C4-2B (cell line): ENCODE measurements around the gene OR6F1.

Experiments used
- H3K27ac ChIP-seq: fragments of 450-650 bp; 2 replicates; pipeline ENCODE4 v1.5.1; 2017
- ZFX ChIP-seq: fragments of 450-650 bp; IDR thresholded peaks from 2 replicates; pipeline ENCODE4 v1.6.1; 2017
- TF ChIP-seq, protein P1 (sequence below): fragments of 450-650 bp; conservative IDR thresholded peaks from 2 replicates; pipeline ENCODE4 v1.5.1; 2017; ENCODE audit warnings: mild to moderate bottlenecking

OR6F1 gene

DNA sequence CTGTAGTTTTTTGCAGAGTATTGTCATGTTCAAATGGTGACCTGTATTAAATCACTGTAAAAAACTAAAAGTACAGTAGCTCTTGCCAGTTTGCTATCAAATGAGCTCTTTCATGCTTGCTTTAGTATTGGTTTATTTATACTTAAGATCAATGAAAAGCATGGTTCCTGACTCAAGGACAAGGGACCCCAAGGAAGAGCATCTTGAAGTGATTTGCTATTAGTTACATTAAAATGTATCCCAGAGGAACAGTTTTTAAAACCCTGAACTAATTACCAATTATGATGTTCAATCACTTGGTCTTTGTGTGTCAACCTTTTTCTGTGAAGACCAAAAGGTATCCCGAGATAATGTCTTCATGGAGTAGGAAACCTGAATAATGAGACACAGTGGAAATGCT is 36.8 kb downstream of the OR6F1 start, which contains the start of gene OR13G1:
Gene OR13G1 (minus strand): TSS at position 101 of the 400 bp plus-strand sequence. CDS start 6,698 bp downstream, outside the sequence.
- no peak for TF ChIP-seq ZFX
- TF ChIP-seq, protein P1, sequence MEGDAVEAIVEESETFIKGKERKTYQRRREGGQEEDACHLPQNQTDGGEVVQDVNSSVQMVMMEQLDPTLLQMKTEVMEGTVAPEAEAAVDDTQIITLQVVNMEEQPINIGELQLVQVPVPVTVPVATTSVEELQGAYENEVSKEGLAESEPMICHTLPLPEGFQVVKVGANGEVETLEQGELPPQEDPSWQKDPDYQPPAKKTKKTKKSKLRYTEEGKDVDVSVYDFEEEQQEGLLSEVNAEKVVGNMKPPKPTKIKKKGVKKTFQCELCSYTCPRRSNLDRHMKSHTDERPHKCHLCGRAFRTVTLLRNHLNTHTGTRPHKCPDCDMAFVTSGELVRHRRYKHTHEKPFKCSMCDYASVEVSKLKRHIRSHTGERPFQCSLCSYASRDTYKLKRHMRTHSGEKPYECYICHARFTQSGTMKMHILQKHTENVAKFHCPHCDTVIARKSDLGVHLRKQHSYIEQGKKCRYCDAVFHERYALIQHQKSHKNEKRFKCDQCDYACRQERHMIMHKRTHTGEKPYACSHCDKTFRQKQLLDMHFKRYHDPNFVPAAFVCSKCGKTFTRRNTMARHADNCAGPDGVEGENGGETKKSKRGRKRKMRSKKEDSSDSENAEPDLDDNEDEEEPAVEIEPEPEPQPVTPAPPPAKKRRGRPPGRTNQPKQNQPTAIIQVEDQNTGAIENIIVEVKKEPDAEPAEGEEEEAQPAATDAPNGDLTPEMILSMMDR = no peak
- no peak within 1 kb of the TSS for H3K27ac ChIP-seq

DNA sequence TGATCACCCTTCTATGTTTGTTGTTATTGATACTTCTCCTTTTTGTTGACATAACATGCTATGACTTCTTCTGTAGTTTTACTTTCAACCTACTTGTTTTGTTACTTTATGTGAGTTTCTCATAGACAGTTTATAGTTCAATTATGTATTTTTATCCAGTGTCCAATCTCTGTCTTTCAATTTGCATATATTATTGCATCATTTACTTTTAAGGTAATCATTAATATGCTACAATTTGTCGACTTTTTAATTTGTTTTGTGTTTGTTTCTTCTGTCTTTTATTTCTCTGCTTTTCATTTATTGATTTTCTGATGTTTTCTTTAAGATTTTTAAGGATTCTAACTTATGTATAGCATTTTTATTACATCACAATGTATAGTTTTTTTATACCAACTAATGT is 47.2 kb downstream of the OR6F1 start:
- TF ChIP-seq, protein P1 = no peak
- no peak for TF ChIP-seq ZFX
- H3K27ac ChIP-seq = no peak overlapping the region
